ENCODE data around the gene CNOT6L.

DNA sequence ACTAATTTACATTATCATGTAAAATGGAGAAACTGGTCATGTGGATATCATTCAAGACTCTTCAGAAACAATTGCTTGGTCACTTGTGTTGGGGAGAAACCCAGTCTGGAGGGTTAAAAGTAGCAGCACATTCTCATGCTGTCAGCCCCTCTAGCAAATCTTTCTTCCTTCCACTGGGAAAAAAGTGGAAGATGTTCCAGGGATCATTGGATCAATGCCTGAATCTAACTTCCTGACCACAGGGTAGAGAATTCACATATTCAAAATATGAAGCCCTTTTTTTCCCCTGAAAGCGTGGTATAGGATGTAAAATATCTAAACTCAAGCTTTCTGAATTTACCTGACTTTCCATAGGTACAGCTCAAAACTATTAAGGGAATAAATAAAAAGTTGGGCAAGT, 115.5 kb downstream of the CNOT6L start:
- no peak for TF ChIP-seq POLR2A (IDR thresholded peaks at IDR 0.05)
- TF ChIP-seq, protein P1, sequence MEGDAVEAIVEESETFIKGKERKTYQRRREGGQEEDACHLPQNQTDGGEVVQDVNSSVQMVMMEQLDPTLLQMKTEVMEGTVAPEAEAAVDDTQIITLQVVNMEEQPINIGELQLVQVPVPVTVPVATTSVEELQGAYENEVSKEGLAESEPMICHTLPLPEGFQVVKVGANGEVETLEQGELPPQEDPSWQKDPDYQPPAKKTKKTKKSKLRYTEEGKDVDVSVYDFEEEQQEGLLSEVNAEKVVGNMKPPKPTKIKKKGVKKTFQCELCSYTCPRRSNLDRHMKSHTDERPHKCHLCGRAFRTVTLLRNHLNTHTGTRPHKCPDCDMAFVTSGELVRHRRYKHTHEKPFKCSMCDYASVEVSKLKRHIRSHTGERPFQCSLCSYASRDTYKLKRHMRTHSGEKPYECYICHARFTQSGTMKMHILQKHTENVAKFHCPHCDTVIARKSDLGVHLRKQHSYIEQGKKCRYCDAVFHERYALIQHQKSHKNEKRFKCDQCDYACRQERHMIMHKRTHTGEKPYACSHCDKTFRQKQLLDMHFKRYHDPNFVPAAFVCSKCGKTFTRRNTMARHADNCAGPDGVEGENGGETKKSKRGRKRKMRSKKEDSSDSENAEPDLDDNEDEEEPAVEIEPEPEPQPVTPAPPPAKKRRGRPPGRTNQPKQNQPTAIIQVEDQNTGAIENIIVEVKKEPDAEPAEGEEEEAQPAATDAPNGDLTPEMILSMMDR (IDR thresholded peaks at IDR 0.05): no peak
- TF ChIP-seq EP300 (IDR thresholded peaks at IDR 0.05): no peak
